SU-DHL-6 (cell line): Measurements from ENCODE around the gene CFAP58.

Experiments
- EZH2phosphoT487 ChIP-seq: fragments of 200-600 bp; sonication (generic), shearing (Covaris generic); conservative IDR thresholded peaks from 2 replicates; pipeline ENCODE4 v1.6.1; 2018; ENCODE audit warnings: mild to moderate bottlenecking, antibody characterized with exemption, low read length, moderate library complexity, mixed read lengths
- TF ChIP-seq, protein P1 (sequence below): fragments of 200-600 bp; sonication (generic); IDR thresholded peaks from one replicate; pipeline ENCODE4 v1.5.1; 2017; ENCODE audit warnings: antibody characterized with exemption, mild to moderate bottlenecking, low read length, moderate library complexity; ENCODE audit not compliant: insufficient read depth, poor library complexity, severe bottlenecking

DNA sequence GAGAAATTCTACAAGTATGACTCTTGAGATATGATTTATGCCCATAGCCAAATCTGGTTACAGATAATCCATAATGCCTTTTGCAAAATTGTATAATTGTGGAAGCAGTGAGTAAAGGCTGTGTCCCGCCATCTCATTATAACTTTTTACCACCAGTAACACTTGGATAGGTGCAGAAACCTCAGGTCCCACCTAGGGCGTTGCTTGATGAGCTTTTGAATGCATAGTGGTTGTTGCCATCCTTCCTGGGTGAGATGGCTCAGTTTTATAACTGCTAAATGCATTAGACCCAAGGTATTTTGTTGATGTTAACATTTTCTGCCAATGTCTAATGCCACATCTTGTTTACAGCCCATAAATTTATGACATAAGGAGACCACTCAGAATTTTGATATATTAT is 42.9 kb downstream of the CFAP58 start:
- TF ChIP-seq, protein P1, sequence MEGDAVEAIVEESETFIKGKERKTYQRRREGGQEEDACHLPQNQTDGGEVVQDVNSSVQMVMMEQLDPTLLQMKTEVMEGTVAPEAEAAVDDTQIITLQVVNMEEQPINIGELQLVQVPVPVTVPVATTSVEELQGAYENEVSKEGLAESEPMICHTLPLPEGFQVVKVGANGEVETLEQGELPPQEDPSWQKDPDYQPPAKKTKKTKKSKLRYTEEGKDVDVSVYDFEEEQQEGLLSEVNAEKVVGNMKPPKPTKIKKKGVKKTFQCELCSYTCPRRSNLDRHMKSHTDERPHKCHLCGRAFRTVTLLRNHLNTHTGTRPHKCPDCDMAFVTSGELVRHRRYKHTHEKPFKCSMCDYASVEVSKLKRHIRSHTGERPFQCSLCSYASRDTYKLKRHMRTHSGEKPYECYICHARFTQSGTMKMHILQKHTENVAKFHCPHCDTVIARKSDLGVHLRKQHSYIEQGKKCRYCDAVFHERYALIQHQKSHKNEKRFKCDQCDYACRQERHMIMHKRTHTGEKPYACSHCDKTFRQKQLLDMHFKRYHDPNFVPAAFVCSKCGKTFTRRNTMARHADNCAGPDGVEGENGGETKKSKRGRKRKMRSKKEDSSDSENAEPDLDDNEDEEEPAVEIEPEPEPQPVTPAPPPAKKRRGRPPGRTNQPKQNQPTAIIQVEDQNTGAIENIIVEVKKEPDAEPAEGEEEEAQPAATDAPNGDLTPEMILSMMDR: no peak
- no peak for TF ChIP-seq EZH2phosphoT487
